Measurements from ENCODE around the gene RAB31.

- TF ChIP-seq, protein P1, sequence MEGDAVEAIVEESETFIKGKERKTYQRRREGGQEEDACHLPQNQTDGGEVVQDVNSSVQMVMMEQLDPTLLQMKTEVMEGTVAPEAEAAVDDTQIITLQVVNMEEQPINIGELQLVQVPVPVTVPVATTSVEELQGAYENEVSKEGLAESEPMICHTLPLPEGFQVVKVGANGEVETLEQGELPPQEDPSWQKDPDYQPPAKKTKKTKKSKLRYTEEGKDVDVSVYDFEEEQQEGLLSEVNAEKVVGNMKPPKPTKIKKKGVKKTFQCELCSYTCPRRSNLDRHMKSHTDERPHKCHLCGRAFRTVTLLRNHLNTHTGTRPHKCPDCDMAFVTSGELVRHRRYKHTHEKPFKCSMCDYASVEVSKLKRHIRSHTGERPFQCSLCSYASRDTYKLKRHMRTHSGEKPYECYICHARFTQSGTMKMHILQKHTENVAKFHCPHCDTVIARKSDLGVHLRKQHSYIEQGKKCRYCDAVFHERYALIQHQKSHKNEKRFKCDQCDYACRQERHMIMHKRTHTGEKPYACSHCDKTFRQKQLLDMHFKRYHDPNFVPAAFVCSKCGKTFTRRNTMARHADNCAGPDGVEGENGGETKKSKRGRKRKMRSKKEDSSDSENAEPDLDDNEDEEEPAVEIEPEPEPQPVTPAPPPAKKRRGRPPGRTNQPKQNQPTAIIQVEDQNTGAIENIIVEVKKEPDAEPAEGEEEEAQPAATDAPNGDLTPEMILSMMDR (optimal IDR thresholded peaks at IDR 0.05 in 1 of 3, IDR thresholded peaks at IDR 0.05 in 1 of 3, conservative IDR thresholded peaks at IDR 0.05 in 1 of 3; ENCODE audit: extremely low read depth in 1 of 3, insufficient read depth in 2 of 3, low read length in 3 of 3), result no peak
- no peak for TF ChIP-seq EZH2 (IDR thresholded peaks at IDR 0.05; ENCODE audit: low read length)
These were observed 11.4 kb upstream of the RAB31 start for GRCh38 chr18:9696701-9697100.

All from keratinocyte (primary cell).